ENCODE results near the gene SKAP1. TPM values are rescaled to one million over a fixed set of nuclear protein-coding genes. Genes with fewer than 3 reads are reported as not detected.

Gene SKAP1
- total and polyA plus RNA-seq, 5 donors, result 0.38 to 0.77 (median 0.54) TPM; not detected in 1

GRCh38 chr17:48162306-48162934 is 267.6 kb downstream of the SKAP1 start:
- H3K4me1 ChIP-seq (ENCODE audit: control insufficient read depth, insufficient read depth, low read length), result no peaks in the 10 kb centered on the region
- intact Hi-C loops (cut with DNase I), result no loop called here
- no peak overlapping the region for H3K4me3 ChIP-seq (ENCODE audit: low read length)
- H3K27me3 ChIP-seq (ENCODE audit: control insufficient read depth, insufficient read depth), result no peaks in the 10 kb centered on the region
- DNase-seq, result no peak
- H3K9me3 ChIP-seq (ENCODE audit: control insufficient read depth, low read length), result no peaks in the 10 kb centered on the region
- no peak for ATAC-seq
- H3K27ac ChIP-seq (ENCODE audit: low read length), result no peak overlapping the region
- 95% methylated on average over 5 of the region's 5 CpGs for WGBS

GRCh38 chr17:48161127-48161905 is 268.7 kb downstream of the SKAP1 start:
- intact Hi-C loops (cut with DNase I), result no loop called here
- ATAC-seq (no peak), DNase-seq (no peak)
- 86% methylated on average over 4 of the region's 4 CpGs for WGBS
- Histone ChIP-seq H3K4me3 (ENCODE audit: low read length) (no peak overlapping the region), H3K27me3 (ENCODE audit: control insufficient read depth, insufficient read depth) (no peaks in the 10 kb centered on the region), H3K9me3 (ENCODE audit: control insufficient read depth, low read length) (no peaks in the 10 kb centered on the region), H3K27ac (ENCODE audit: low read length) (no peak overlapping the region), H3K4me1 (ENCODE audit: control insufficient read depth, insufficient read depth, low read length) (no peaks in the 10 kb centered on the region)

- intact Hi-C loops (cut with DNase I), result no loop called here
- no peaks in the 10 kb centered on the region for H3K9me3 ChIP-seq (ENCODE audit: control insufficient read depth, low read length)
- no peak for DNase-seq
- no peaks in the 10 kb centered on the region for H3K27me3 ChIP-seq (ENCODE audit: control insufficient read depth, insufficient read depth)
- no peak overlapping the region for H3K4me3 ChIP-seq (ENCODE audit: low read length)
- WGBS, result 86% methylated on average over 5 of the region's 5 CpGs
- H3K4me1 ChIP-seq (ENCODE audit: control insufficient read depth, insufficient read depth, low read length), result no peaks in the 10 kb centered on the region
- no peak for ATAC-seq
- H3K27ac ChIP-seq (ENCODE audit: low read length), result no peak overlapping the region
Observed at GRCh38 chr17:48160177-48161081, 269.6 kb downstream of the SKAP1 start.

- no peaks in the 10 kb centered on the region for H3K4me1 ChIP-seq (ENCODE audit: control insufficient read depth, insufficient read depth, low read length)
- DNase-seq (no peak), ATAC-seq (no peak)
- WGBS, result 78% methylated on average over 4 of the region's 4 CpGs
- no peak overlapping the region for H3K4me3 ChIP-seq (ENCODE audit: low read length)
- intact Hi-C loops (cut with DNase I), result no loop called here
- no peak overlapping the region for H3K27ac ChIP-seq (ENCODE audit: low read length)
- H3K27me3 ChIP-seq (ENCODE audit: control insufficient read depth, insufficient read depth), result no peaks in the 10 kb centered on the region
- no peaks in the 10 kb centered on the region for H3K9me3 ChIP-seq (ENCODE audit: control insufficient read depth, low read length)
Observed at GRCh38 chr17:48159232-48159631, 270.8 kb downstream of the SKAP1 start.

- H3K27me3 ChIP-seq (ENCODE audit: control insufficient read depth, insufficient read depth), result no peaks in the 10 kb centered on the region
Observed at GRCh38 chr17:48155889-48156611, 274.0 kb downstream of the SKAP1 start.

GRCh38 chr17:48153691-48154358 is 276.2 kb downstream of the SKAP1 start:
- 44% methylated on average over 6 of the region's 6 CpGs for WGBS
- intact Hi-C loops (cut with DNase I), result no loop called here
- H3K4me1 ChIP-seq (ENCODE audit: control insufficient read depth, insufficient read depth, low read length), result no peaks in the 10 kb centered on the region
- no peak for DNase-seq
- no peak for ATAC-seq
- no peak overlapping the region for H3K4me3 ChIP-seq (ENCODE audit: low read length)
- H3K27me3 ChIP-seq (ENCODE audit: control insufficient read depth, insufficient read depth), result no peaks in the 10 kb centered on the region
- no peaks in the 10 kb centered on the region for H3K9me3 ChIP-seq (ENCODE audit: control insufficient read depth, low read length)
- H3K27ac ChIP-seq (ENCODE audit: low read length), result no peak overlapping the region

More at GRCh38 chr17:48155889-48156611, 274.0 kb downstream of the SKAP1 start:
- DNase-seq (no peak), ATAC-seq (no peak)
- WGBS, result 59% methylated on average over 21 of the region's 21 CpGs
- Histone ChIP-seq H3K4me1 (ENCODE audit: control insufficient read depth, insufficient read depth, low read length) (no peaks in the 10 kb centered on the region), H3K4me3 (ENCODE audit: low read length) (no peak overlapping the region), H3K9me3 (ENCODE audit: control insufficient read depth, low read length) (no peaks in the 10 kb centered on the region), H3K27ac (ENCODE audit: low read length) (no peak overlapping the region)
- intact Hi-C loops (cut with DNase I), result no loop called here

GRCh38 chr17:48152289-48152688 is 277.7 kb downstream of the SKAP1 start:
- Histone ChIP-seq H3K9me3 (ENCODE audit: control insufficient read depth, low read length) (no peaks in the 10 kb centered on the region), H3K27me3 (ENCODE audit: control insufficient read depth, insufficient read depth) (peaks cover 6% of the 10 kb centered on the region), H3K27ac (ENCODE audit: low read length) (no peak overlapping the region), H3K4me1 (ENCODE audit: control insufficient read depth, insufficient read depth, low read length) (no peaks in the 10 kb centered on the region), H3K4me3 (ENCODE audit: low read length) (no peak overlapping the region)
- 81% methylated on average over 4 of the region's 4 CpGs for WGBS
- DNase-seq, result no peak
- ATAC-seq, result no peak
- intact Hi-C loops (cut with DNase I), result no loop called here

GRCh38 chr17:48151220-48151619 is 278.8 kb downstream of the SKAP1 start:
- H3K4me3 ChIP-seq (ENCODE audit: low read length), result no peak overlapping the region
- H3K27me3 ChIP-seq (ENCODE audit: control insufficient read depth, insufficient read depth), result peaks cover 6% of the 10 kb centered on the region
- intact Hi-C loops (cut with DNase I), result no loop called here
- no peaks in the 10 kb centered on the region for H3K4me1 ChIP-seq (ENCODE audit: control insufficient read depth, insufficient read depth, low read length)
- H3K27ac ChIP-seq (ENCODE audit: low read length), result no peak overlapping the region
- DNase-seq (no peak), ATAC-seq (no peak)
- WGBS, result 82% methylated on average over 3 of the region's 3 CpGs
- no peaks in the 10 kb centered on the region for H3K9me3 ChIP-seq (ENCODE audit: control insufficient read depth, low read length)

- WGBS, result 62% methylated on average over 11 of the region's 11 CpGs
Observed at GRCh38 chr17:48150597-48151001, 279.4 kb downstream of the SKAP1 start.

GRCh38 chr17:48149787-48150463 is 280.1 kb downstream of the SKAP1 start:
- no peaks in the 10 kb centered on the region for H3K4me1 ChIP-seq (ENCODE audit: control insufficient read depth, insufficient read depth, low read length)
- no peak for DNase-seq
- H3K27ac ChIP-seq (ENCODE audit: low read length), result no peak overlapping the region
- no peaks in the 10 kb centered on the region for H3K9me3 ChIP-seq (ENCODE audit: control insufficient read depth, low read length)
- no peak overlapping the region for H3K4me3 ChIP-seq (ENCODE audit: low read length)
- intact Hi-C loops (cut with DNase I), result loop anchor here in 1 of 4 donors (10.0 kb wide), 1 partner anchor 475 kb away; the partner anchor contains the start of gene HOXB9
- H3K27me3 ChIP-seq (ENCODE audit: control insufficient read depth, insufficient read depth), result peaks cover 6% of the 10 kb centered on the region
- WGBS, result 76% methylated on average over 4 of the region's 4 CpGs
- no peak for ATAC-seq

More at GRCh38 chr17:48150597-48151001, 279.4 kb downstream of the SKAP1 start:
- Histone ChIP-seq H3K4me3 (ENCODE audit: low read length) (no peak overlapping the region), H3K27me3 (ENCODE audit: control insufficient read depth, insufficient read depth) (peaks cover 6% of the 10 kb centered on the region), H3K4me1 (ENCODE audit: control insufficient read depth, insufficient read depth, low read length) (no peaks in the 10 kb centered on the region), H3K27ac (ENCODE audit: low read length) (no peak overlapping the region), H3K9me3 (ENCODE audit: control insufficient read depth, low read length) (no peaks in the 10 kb centered on the region)
- no peak for DNase-seq
- ATAC-seq, result no peak
- intact Hi-C loops (cut with DNase I), result no loop called here
